Activated gamma-delta T cell treated with anti-CD3 and anti-CD28 coated beads, Interleukin-2, amount 50 U/mL, for 16 hours (primary cell): Measurements from ENCODE around the gene OVAAL.

Experiments used
- DNase-seq: peaks from one replicate; pipeline ENCODE4 v3.0.0-alpha.2; 2020; ENCODE audit warnings: low read depth

Gene OVAAL

DNA sequence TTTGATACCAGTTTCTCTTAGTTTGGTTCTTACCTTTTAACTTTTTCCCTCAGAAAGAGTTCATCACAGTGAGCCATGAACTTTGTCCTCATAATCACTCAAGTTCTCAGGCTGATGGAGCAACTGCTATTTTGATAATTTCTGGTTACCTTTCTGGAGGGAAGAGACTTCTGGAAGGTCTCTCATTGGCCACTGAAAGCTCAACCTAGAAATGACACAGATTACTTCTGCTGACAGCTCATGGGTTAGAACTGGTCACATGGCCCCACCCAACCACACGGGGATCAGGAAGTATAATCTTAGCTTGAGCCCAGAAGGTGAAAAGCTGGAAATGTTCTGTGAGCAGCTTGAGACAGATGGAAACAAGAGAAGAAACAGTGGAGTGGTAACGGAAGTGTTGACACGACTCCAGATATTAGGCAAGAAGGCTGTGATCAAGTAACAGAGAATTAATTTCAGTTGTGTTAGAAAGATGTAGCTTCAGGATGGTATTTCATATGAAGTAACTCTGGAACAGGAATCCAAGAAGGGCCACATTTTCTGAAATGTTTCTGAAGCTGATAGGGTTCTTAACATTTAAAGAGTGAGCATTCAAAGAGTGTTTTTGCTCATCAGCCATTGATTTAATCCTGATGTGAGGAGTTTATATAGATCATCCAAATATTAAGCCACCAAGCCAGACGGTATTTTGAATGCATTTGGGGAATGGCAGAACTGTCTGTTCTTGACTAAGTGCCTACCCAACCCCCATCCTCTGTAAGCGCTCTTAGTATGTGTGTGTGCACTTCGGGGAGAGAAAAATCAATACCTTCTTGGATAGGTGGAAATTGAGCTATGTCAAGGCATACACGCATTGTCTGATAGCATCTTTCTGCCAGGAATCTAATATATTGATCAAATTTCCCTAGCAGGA is 51.1 kb downstream of the OVAAL start:
- no peak for DNase-seq

GRCh38 chr1:180610556-180611015 is 51.8 kb downstream of the OVAAL start:
- no peak for DNase-seq

- no peak for DNase-seq
These were observed 52.5 kb downstream of the OVAAL start for GRCh38 chr1:180611016-180611930.

GRCh38 chr1:180612632-180613031 is 53.9 kb downstream of the OVAAL start:
- DNase-seq = no peak

DNA sequence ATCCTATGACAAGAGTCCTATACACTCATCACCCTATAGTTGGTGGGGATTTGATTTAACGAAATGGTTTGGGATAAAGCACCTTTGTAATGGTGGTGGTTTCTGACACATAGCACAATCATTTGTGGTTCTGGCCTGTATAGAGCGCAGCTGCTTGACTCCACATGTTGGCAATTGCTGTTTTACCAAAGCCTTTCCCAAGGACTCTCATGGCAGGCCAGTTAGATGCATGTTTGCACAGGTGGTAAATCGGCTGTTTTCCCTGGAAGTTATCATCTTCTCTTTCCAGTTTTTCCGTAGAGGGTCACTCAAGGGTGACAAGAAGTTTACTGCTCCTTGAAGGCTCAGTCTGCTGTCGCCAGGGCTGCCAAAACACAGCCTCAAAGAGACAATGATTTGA is 56.0 kb downstream of the OVAAL start:
- no peak for DNase-seq

- DNase-seq = no peak
These were observed 56.9 kb downstream of the OVAAL start for GRCh38 chr1:180615493-180616290.
